Vagina (tissue), 2 donors: ENCODE measurements around the gene CCDC57.

Source experiments
- CTCF ChIP-seq, 3 experiments: fragments of 450-650 bp in 2 of 3; fragments of 200-600 bp in 1 of 3; sonication (generic) in 1 of 3; IDR thresholded peaks; one replicate each; pipeline ENCODE4 v1.5.1; 2017 to 2019; ENCODE audit warnings: antibody characterized with exemption in 3 of 3, mild to moderate bottlenecking in 2 of 3, moderate library complexity in 2 of 3
- POLR2A ChIP-seq, 2 donors: fragments of 450-650 bp; IDR thresholded peaks; one replicate each; pipeline ENCODE4 v1.6.1; 2017; ENCODE audit warnings: antibody characterized with exemption in 2 of 2, mild to moderate bottlenecking in 2 of 2, moderate library complexity in 2 of 2

GRCh38 chr17:82175951-82176350 lies 36.7 kb downstream of the CCDC57 start:
- TF ChIP-seq POLR2A (IDR thresholded peaks at IDR 0.05) (no peak), CTCF (IDR thresholded peaks at IDR 0.05) (no peak)
